Measurements from ENCODE around the gene DGCR8.

DGCR8 gene

GRCh38 chr22:20107471-20107901, 27.4 kb downstream of the DGCR8 start:
- peaks cover 95% of the 10 kb centered on the region for H3K36me3 ChIP-seq (ENCODE audit: insufficient read depth, low read length)
- no peak for ATAC-seq (ENCODE audit: insufficient read depth, low read depth)
- no peak overlapping the region for H3K9ac ChIP-seq (ENCODE audit: low read depth, low read length)
- no peak overlapping the region for H3K4me3 ChIP-seq (ENCODE audit: low read depth in 1 of 2, low read length in 2 of 2)
- peaks cover 12% of the 10 kb centered on the region for H3K4me1 ChIP-seq (ENCODE audit: insufficient read depth, low read length)
- no peaks in the 10 kb centered on the region for H3K9me3 ChIP-seq (ENCODE audit: insufficient read depth, low read length, severe bottlenecking)
- H3K4me2 ChIP-seq (ENCODE audit: insufficient read depth, low read length): no peak overlapping the region
- H3K79me2 ChIP-seq (ENCODE audit: insufficient read depth, low read length): peaks cover 50% of the 10 kb centered on the region
- no peak overlapping the region for H2AFZ ChIP-seq (ENCODE audit: low read depth, low read length)
- H3K27ac ChIP-seq (ENCODE audit: low read length): no peak overlapping the region
- DNase-seq: no peak
- peaks cover 89% of the 10 kb centered on the region for H4K20me1 ChIP-seq (ENCODE audit: insufficient read depth, low read length)
- H3K27me3 ChIP-seq (ENCODE audit: insufficient read depth, low read length, poor library complexity): no peaks in the 10 kb centered on the region
- no peak for TF ChIP-seq EZH2 (IDR thresholded peaks at IDR 0.05; ENCODE audit: borderline replicate concordance, low read depth, low read length, severe bottlenecking)
- TF ChIP-seq, protein P1, sequence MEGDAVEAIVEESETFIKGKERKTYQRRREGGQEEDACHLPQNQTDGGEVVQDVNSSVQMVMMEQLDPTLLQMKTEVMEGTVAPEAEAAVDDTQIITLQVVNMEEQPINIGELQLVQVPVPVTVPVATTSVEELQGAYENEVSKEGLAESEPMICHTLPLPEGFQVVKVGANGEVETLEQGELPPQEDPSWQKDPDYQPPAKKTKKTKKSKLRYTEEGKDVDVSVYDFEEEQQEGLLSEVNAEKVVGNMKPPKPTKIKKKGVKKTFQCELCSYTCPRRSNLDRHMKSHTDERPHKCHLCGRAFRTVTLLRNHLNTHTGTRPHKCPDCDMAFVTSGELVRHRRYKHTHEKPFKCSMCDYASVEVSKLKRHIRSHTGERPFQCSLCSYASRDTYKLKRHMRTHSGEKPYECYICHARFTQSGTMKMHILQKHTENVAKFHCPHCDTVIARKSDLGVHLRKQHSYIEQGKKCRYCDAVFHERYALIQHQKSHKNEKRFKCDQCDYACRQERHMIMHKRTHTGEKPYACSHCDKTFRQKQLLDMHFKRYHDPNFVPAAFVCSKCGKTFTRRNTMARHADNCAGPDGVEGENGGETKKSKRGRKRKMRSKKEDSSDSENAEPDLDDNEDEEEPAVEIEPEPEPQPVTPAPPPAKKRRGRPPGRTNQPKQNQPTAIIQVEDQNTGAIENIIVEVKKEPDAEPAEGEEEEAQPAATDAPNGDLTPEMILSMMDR (IDR thresholded peaks at IDR 0.05; ENCODE audit: borderline replicate concordance, extremely low read depth, low read length, poor library complexity, severe bottlenecking): no peak

DNA sequence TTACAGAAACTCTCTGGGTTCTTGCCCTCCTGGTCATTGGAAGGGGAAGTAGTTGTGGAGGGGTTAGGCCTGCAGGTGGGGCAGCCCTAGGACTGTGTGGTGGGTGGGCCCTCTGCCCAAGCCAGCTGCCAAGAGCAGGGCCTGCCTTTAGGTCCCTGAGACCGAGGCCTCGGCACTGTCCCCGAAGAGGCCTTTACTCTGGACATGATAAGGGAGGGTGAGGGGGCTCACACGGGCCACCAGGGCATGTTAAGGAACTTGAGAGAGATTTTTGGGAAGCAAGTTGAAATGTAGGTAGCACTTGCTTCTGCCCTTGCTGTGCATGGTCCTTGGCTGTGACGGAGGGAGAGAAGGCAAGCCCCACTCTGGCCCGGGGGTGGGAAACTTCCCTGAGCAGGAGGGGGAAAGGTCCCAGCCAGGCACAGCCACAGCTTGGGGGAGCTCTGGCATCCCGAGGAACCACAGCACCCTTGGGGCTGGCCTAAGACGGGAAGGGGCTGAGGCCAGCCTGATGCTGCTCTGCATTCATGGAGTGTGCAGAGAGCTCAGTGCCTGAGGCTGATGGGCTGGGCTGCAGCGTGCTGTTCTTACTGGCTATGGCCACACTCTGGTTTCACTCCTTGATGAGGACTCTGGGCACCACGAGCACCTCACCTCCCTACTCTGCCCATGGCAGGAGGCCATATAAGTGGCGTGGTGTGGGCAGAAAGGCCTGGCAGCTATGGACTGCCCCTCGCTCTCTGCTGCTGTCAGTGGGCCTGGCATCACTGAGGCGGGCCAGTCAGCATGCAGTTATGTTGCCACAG, 28.1 kb downstream of the DGCR8 start:
- Histone ChIP-seq H3K79me2 (ENCODE audit: insufficient read depth, low read length) (peaks cover 49% of the 10 kb centered on the region), H3K9me3 (ENCODE audit: insufficient read depth, low read length, severe bottlenecking) (no peaks in the 10 kb centered on the region), H3K4me3 (ENCODE audit: low read depth in 1 of 2, low read length in 2 of 2) (no peak overlapping the region), H3K4me2 (ENCODE audit: insufficient read depth, low read length) (no peak overlapping the region), H3K9ac (ENCODE audit: low read depth, low read length) (no peak overlapping the region), H3K27me3 (ENCODE audit: insufficient read depth, low read length, poor library complexity) (no peaks in the 10 kb centered on the region), H2AFZ (ENCODE audit: low read depth, low read length) (no peak overlapping the region), H4K20me1 (ENCODE audit: insufficient read depth, low read length) (peaks cover 89% of the 10 kb centered on the region), H3K4me1 (ENCODE audit: insufficient read depth, low read length) (peaks cover 17% of the 10 kb centered on the region), H3K36me3 (ENCODE audit: insufficient read depth, low read length) (peaks cover 96% of the 10 kb centered on the region), H3K27ac (ENCODE audit: low read length) (no peak overlapping the region)
- ATAC-seq (ENCODE audit: insufficient read depth, low read depth) (no peak), DNase-seq (no peak)
- TF ChIP-seq EZH2 (IDR thresholded peaks at IDR 0.05; ENCODE audit: borderline replicate concordance, low read depth, low read length, severe bottlenecking): no peak
- TF ChIP-seq, protein P1 (IDR thresholded peaks at IDR 0.05; ENCODE audit: borderline replicate concordance, extremely low read depth, low read length, poor library complexity, severe bottlenecking): no peak

- no peak for DNase-seq
Measured at GRCh38 chr22:20108757-20109230, 28.8 kb downstream of the DGCR8 start.

More at GRCh38 chr22:20108757-20109230, 28.8 kb downstream of the DGCR8 start:
- Histone ChIP-seq H3K27ac (ENCODE audit: low read length) (no peak overlapping the region), H3K4me2 (ENCODE audit: insufficient read depth, low read length) (no peak overlapping the region), H2AFZ (ENCODE audit: low read depth, low read length) (no peak overlapping the region), H3K9me3 (ENCODE audit: insufficient read depth, low read length, severe bottlenecking) (no peaks in the 10 kb centered on the region), H4K20me1 (ENCODE audit: insufficient read depth, low read length) (peaks cover 89% of the 10 kb centered on the region), H3K9ac (ENCODE audit: low read depth, low read length) (no peak overlapping the region), H3K4me1 (ENCODE audit: insufficient read depth, low read length) (peaks cover 20% of the 10 kb centered on the region), H3K4me3 (ENCODE audit: low read depth in 1 of 2, low read length in 2 of 2) (no peak overlapping the region), H3K27me3 (ENCODE audit: insufficient read depth, low read length, poor library complexity) (no peaks in the 10 kb centered on the region), H3K79me2 (ENCODE audit: insufficient read depth, low read length) (peaks cover 45% of the 10 kb centered on the region), H3K36me3 (ENCODE audit: insufficient read depth, low read length) (peaks cover 97% of the 10 kb centered on the region)
- no peak for ATAC-seq (ENCODE audit: insufficient read depth, low read depth)
- TF ChIP-seq, protein P1 (IDR thresholded peaks at IDR 0.05; ENCODE audit: borderline replicate concordance, extremely low read depth, low read length, poor library complexity, severe bottlenecking): no peak
- no peak for TF ChIP-seq EZH2 (IDR thresholded peaks at IDR 0.05; ENCODE audit: borderline replicate concordance, low read depth, low read length, severe bottlenecking)
